ENCODE measurements around the gene NPPC. TPM values are rescaled to one million over a fixed set of nuclear protein-coding genes. Genes with fewer than 3 reads are reported as not detected.

Gene NPPC
- total RNA-seq, 1 donor, result not detected

- no peak for TF ChIP-seq CTCF (IDR thresholded peaks at IDR 0.05; ENCODE audit: insufficient read depth, low read length)
- no peak for DNase-seq (ENCODE audit: low read depth)
- H3K4me3 ChIP-seq (ENCODE audit: low read depth, low read length), result no peak overlapping the region
These were observed 20.1 kb upstream of the NPPC start for GRCh38 chr2:231946241-231946814.

GRCh38 chr2:231942180-231942579 is 16.0 kb upstream of the NPPC start:
- no peak for DNase-seq (ENCODE audit: low read depth)
- TF ChIP-seq CTCF (IDR thresholded peaks at IDR 0.05; ENCODE audit: insufficient read depth, low read length), result no peak
- no peak overlapping the region for H3K4me3 ChIP-seq (ENCODE audit: low read depth, low read length)

- no peak overlapping the region for H3K4me3 ChIP-seq (ENCODE audit: low read depth, low read length)
- no peak for DNase-seq (ENCODE audit: low read depth)
- no peak for TF ChIP-seq CTCF (IDR thresholded peaks at IDR 0.05; ENCODE audit: insufficient read depth, low read length)
These were observed 15.5 kb upstream of the NPPC start for GRCh38 chr2:231941673-231942072.

GRCh38 chr2:231940795-231941194 is 14.6 kb upstream of the NPPC start:
- H3K4me3 ChIP-seq (ENCODE audit: low read depth, low read length), result no peak overlapping the region
- DNase-seq (ENCODE audit: low read depth), result no peak
- no peak for TF ChIP-seq CTCF (IDR thresholded peaks at IDR 0.05; ENCODE audit: insufficient read depth, low read length)

GRCh38 chr2:231939022-231939421 is 12.8 kb upstream of the NPPC start:
- no peak overlapping the region for H3K4me3 ChIP-seq (ENCODE audit: low read depth, low read length)
- no peak for TF ChIP-seq CTCF (IDR thresholded peaks at IDR 0.05; ENCODE audit: insufficient read depth, low read length)
- no peak for DNase-seq (ENCODE audit: low read depth)

- H3K4me3 ChIP-seq (ENCODE audit: low read depth, low read length), result no peak overlapping the region
- TF ChIP-seq CTCF (IDR thresholded peaks at IDR 0.05; ENCODE audit: insufficient read depth, low read length), result no peak
- DNase-seq (ENCODE audit: low read depth), result no peak
These were observed 10.9 kb upstream of the NPPC start for GRCh38 chr2:231937057-231937456.

GRCh38 chr2:231936491-231936890 is 10.3 kb upstream of the NPPC start:
- no peak for DNase-seq (ENCODE audit: low read depth)
- TF ChIP-seq CTCF (IDR thresholded peaks at IDR 0.05; ENCODE audit: insufficient read depth, low read length), result no peak
- H3K4me3 ChIP-seq (ENCODE audit: low read depth, low read length), result no peak overlapping the region
